Kidney (tissue), 14 donors: ENCODE results near the gene HDDC3. TPM values are rescaled to one million over a fixed set of nuclear protein-coding genes. Genes with fewer than 3 reads are reported as not detected.

Source experiments
- DNase-seq, 5 donors: peaks; one replicate each; pipeline ENCODE4 v3.0.0-alpha.2; 2013 to 2020
- FAIRE-seq: peaks from 2 replicates; lab custom pipeline; 2012; peaks lifted over from hg19 to GRCh38; lab: Jason Lieb, UNC
- H3K27ac ChIP-seq, 2 donors: one replicate each; pipeline ENCODE4 v1.7.0; 2013; ENCODE audit warnings: low read depth in 2 of 2, low read length in 2 of 2, inconsistent platforms in 1 of 2
- H3K27me3 ChIP-seq: one replicate; pipeline ENCODE4 v1.7.1; 2013; ENCODE audit warnings: low read length, inconsistent platforms; ENCODE audit not compliant: control insufficient read depth, insufficient read depth
- H3K36me3 ChIP-seq, 3 donors: one replicate each; pipeline versions ENCODE4 v1.7.0 to v1.7.1; 2013; ENCODE audit warnings: low read length in 3 of 3, control low read depth in 1 of 3, inconsistent platforms in 1 of 3; ENCODE audit not compliant: insufficient read depth in 3 of 3, control insufficient read depth in 2 of 3
- H3K4me1 ChIP-seq, 3 donors: one replicate each; pipeline versions ENCODE4 v1.7.0 to v1.7.1; 2013; ENCODE audit warnings: low read length in 3 of 3, inconsistent platforms in 1 of 3, low read depth in 1 of 3; ENCODE audit not compliant: control insufficient read depth in 2 of 3, insufficient read depth in 2 of 3
- H3K4me3 ChIP-seq, 3 donors: one replicate each; pipeline versions ENCODE4 v1.7.0 to v1.8.1; 2013; ENCODE audit warnings: low read length in 3 of 3, control low read depth in 1 of 3, inconsistent platforms in 1 of 3
- H3K9ac ChIP-seq, 3 donors: one replicate each; pipeline versions ENCODE4 v1.7.0 to v1.7.1; 2013; ENCODE audit warnings: low read length in 3 of 3, control low read depth in 1 of 3, inconsistent platforms in 1 of 3
- H3K9me3 ChIP-seq, 3 donors: one replicate each; pipeline versions ENCODE4 v1.7.0 to v1.7.1; 2013; ENCODE audit warnings: low read length in 3 of 3, control low read depth in 1 of 3, inconsistent platforms in 1 of 3; ENCODE audit not compliant: control insufficient read depth in 2 of 3, insufficient read depth in 1 of 3
- CTCF ChIP-seq: IDR thresholded peaks from 3 replicates; pipeline ENCODE4 v1.5.1; 2012; ENCODE audit warnings: mild to moderate bottlenecking, moderate library complexity, borderline replicate concordance; ENCODE audit not compliant: insufficient read depth; ENCODE audit errors: extremely low read depth
- intact Hi-C: fragments of 100-400 bp; cut with DNase I; formaldehyde crosslinking; loops from one replicate; pipeline ENCODE4 v1.11.1; 2022
- polyA plus RNA-seq: library from polyadenylated mRNA; stranded (reverse); fragments of 350-450 nt; fragmentation: Illumina TruSeq; extraction: RNeasy Lipid Tissue Mini Kit (QIAGEN cat#74804); gene quantifications from one replicate; pipeline ENCODE4 v1.2.3, GENCODE V29; 2014; ENCODE audit warnings: low read depth, low replicate concordance; ENCODE audit not compliant: insufficient read depth
- total RNA-seq: library from RNA; stranded (reverse); fragmentation: NEBNext Ultra II Directional; extraction: Animal tissue kit (Norgen Biotek cat#: 25700); gene quantifications from one replicate; pipeline ENCODE4 v1.2.1, GENCODE V29; 2021
- donor health status: control.
- donor health status: control.
- donor health status: control.
- donor health status: control.
- donor health status: control.
- donor health status: DM: yes; HTN: yes; CAD: no.
- donor health status: Normal renal cell carcinoma (clear cell type).

Gene HDDC3
- total and polyA plus RNA-seq, 2 donors from 2014 or later: 15.5 to 47.3 TPM

GRCh38 chr15:90970274-90970673 is 37.9 kb upstream of the HDDC3 start:
- DNase-seq (no peak), FAIRE-seq (no peak)
- intact Hi-C loops: no loop called here
- Histone ChIP-seq H3K27ac (no peak overlapping the region), H3K9ac (no peak overlapping the region), H3K27me3 (no peaks in the 10 kb centered on the region), H3K4me3 (no peak overlapping the region), H3K36me3 (peaks cover 4 to 6% (median 4%) of the 10 kb centered on the region in 3 donors), H3K4me1 (no peaks in the 10 kb centered on the region), H3K9me3 (no peaks in the 10 kb centered on the region)
- TF ChIP-seq CTCF: no peak

- intact Hi-C loops: no loop called here
- TF ChIP-seq CTCF: no peak
- Histone ChIP-seq H3K9ac (no peak overlapping the region), H3K4me1 (no peaks in the 10 kb centered on the region), H3K36me3 (peaks cover 4 to 6% (median 4%) of the 10 kb centered on the region in 3 donors), H3K27ac (no peak overlapping the region), H3K4me3 (no peak overlapping the region), H3K27me3 (no peaks in the 10 kb centered on the region), H3K9me3 (no peaks in the 10 kb centered on the region)
- DNase-seq: no peak
- FAIRE-seq: no peak
Measured at GRCh38 chr15:90968434-90968833, 36.1 kb upstream of the HDDC3 start.

GRCh38 chr15:90967206-90967605 is 34.9 kb upstream of the HDDC3 start:
- no peak for DNase-seq
- H3K9me3 ChIP-seq: no peaks in the 10 kb centered on the region
- no peaks in the 10 kb centered on the region for H3K27me3 ChIP-seq
- no peak overlapping the region for H3K9ac ChIP-seq
- H3K4me3 ChIP-seq: no peak overlapping the region
- intact Hi-C loops: no loop called here
- no peaks in the 10 kb centered on the region for H3K4me1 ChIP-seq
- no peak for FAIRE-seq
- peaks cover 4 to 6% (median 4%) of the 10 kb centered on the region in 3 donors for H3K36me3 ChIP-seq
- no peak overlapping the region for H3K27ac ChIP-seq
- no peak for TF ChIP-seq CTCF

DNA sequence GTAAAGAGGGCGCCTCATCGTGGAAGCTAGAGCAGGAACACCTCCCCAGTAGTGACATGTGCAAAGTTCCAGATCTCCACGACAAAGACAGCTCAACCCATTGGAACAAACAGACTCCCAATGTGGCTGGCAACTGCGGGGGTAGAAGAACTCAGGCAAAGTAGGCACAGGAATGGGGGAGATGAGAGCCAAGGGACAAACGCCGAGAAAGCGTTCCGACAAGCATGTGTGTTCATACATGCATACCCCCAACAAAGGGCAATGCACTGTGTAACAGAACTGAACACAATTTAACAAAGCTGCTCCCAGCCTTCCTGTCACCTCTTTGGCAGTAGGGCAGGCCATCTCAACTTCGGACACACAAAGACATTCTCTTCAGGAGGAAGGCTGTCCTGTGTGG is 33.9 kb upstream of the HDDC3 start:
- H3K9ac ChIP-seq: no peak overlapping the region
- no peak for DNase-seq
- H3K36me3 ChIP-seq: peaks cover 4 to 6% (median 4%) of the 10 kb centered on the region in 3 donors
- no peaks in the 10 kb centered on the region for H3K4me1 ChIP-seq
- FAIRE-seq: no peak
- no peak overlapping the region for H3K4me3 ChIP-seq
- intact Hi-C loops: no loop called here
- H3K9me3 ChIP-seq: no peaks in the 10 kb centered on the region
- H3K27me3 ChIP-seq: no peaks in the 10 kb centered on the region
- no peak overlapping the region for H3K27ac ChIP-seq
- no peak for TF ChIP-seq CTCF
